ENCODE results near the gene UNC119B. TPM values are rescaled to one million over a fixed set of nuclear protein-coding genes. Genes with fewer than 3 reads are reported as not detected.

UNC119B gene
- total and polyA plus RNA-seq, 5 donors: 7.0 to 17.8 (median 16.2) TPM

DNA sequence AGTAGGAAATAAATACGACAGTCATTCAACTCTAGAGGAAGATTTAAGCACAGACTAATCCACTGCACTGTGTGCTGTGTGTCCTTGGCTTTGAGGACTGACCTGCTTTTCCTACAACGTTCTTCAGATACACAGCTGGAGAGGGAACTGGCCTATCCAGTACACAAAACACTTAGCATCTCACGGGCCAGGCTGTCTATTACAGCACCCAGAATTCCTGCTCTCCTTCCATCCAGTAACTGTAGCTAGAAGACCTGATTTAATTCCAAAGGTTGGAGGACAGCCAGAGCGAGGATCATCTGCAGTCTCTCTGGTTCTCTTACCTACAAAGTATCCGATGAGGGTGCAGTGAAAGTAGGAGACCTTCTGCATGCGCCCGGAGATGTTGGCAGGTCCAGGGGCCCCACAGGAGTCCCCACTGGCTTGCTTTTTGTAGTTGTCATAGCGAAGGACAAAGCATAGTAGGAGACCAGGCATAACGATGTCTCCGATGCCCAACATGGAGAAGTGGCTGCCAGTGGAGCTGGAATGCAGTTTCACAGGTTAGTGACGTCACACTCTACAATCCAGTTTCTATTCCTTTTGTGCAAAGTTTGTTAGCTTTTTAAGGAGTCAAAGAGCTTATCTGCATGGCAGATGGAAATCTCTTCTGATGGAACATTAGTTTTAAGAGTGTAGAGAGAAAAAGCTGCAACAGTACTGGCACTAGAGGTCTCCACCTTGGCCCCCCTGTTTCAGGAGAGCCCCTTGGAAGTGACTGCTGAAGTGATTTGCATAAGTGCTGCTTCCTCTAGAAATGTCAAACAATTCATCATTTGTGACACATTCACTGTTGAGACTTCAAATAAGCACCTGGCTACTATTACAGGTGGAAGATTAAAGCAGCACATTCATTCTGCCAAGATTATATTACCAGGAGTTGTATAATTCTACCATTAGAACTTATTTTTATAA, 57.1 kb downstream of the UNC119B start:
- Histone ChIP-seq H3K9me3 (ENCODE audit: control insufficient read depth, low read length) (no peaks in the 10 kb centered on the region), H3K4me1 (ENCODE audit: control insufficient read depth, insufficient read depth, low read length) (no peaks in the 10 kb centered on the region), H3K4me3 (ENCODE audit: low read length) (no peak overlapping the region), H3K27me3 (ENCODE audit: control insufficient read depth, insufficient read depth) (no peaks in the 10 kb centered on the region), H3K27ac (ENCODE audit: low read length) (no peak overlapping the region)
- DNase-seq: no peak
- no peak for ATAC-seq
- intact Hi-C loops (cut with DNase I): no loop called here
- WGBS: 91% methylated on average over 11 of the region's 11 CpGs

DNA sequence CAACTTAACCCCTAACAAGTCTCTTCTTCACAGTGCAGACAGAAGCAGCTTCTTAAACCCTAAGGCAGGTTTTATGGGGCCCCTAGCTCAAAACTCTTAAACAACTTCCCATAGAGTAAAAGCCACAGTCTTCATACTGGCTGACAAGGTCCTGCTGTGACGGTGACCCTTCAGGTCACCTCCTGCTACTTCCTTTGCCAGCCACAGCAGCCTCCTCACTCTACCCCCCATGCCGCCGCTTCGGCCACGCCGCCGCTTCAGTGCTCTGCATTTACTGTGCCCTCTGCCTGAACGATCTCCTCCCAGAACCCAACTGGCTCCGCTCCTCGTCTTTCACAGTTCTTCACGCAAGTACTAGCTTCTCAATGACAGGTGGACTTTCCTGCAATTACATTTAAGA, 60.8 kb downstream of the UNC119B start:
- peaks cover 5% of the 10 kb centered on the region for H3K4me1 ChIP-seq (ENCODE audit: control insufficient read depth, insufficient read depth, low read length)
- no peak overlapping the region for H3K27ac ChIP-seq (ENCODE audit: low read length)
- DNase-seq (no peak), ATAC-seq (no peak)
- intact Hi-C loops (cut with DNase I): no loop called here
- H3K27me3 ChIP-seq (ENCODE audit: control insufficient read depth, insufficient read depth): no peaks in the 10 kb centered on the region
- H3K9me3 ChIP-seq (ENCODE audit: control insufficient read depth, low read length): no peaks in the 10 kb centered on the region
- 88% methylated on average over 11 of the region's 11 CpGs for WGBS
- H3K4me3 ChIP-seq (ENCODE audit: low read length): no peak overlapping the region

Other genes starting within 250 kb of the UNC119B start
- gene SRSF9, start 240.7 kb upstream of the UNC119B start, total RNA-seq: 10 to 100 TPM; 43.5 to 59.5 (median 47.9) TPM
- 40.3 TPM for gene SRSF9, start 240.7 kb upstream of the UNC119B start, polyA plus RNA-seq
- gene DYNLL1, start 214.3 kb upstream of the UNC119B start, total RNA-seq: 100 to 1,000 TPM; 164 to 299 (median 224) TPM
- gene DYNLL1, start 214.3 kb upstream of the UNC119B start, polyA plus RNA-seq: 350 TPM
- 10 to 100 TPM; 26.2 to 30.6 (median 27.6) TPM for gene COQ5, start 181.3 kb upstream of the UNC119B start, total RNA-seq
- 40.5 TPM for gene COQ5, start 181.3 kb upstream of the UNC119B start, polyA plus RNA-seq
- gene RNF10, start 176.1 kb upstream of the UNC119B start, total RNA-seq: 100 to 1,000 TPM; 235 to 259 (median 237) TPM
- 281 TPM for gene RNF10, start 176.1 kb upstream of the UNC119B start, polyA plus RNA-seq
- gene POP5, start 129.1 kb upstream of the UNC119B start, total RNA-seq: 10 to 100 TPM; 31.4 to 48.4 (median 41.5) TPM
- 54.1 TPM for gene POP5, start 129.1 kb upstream of the UNC119B start, polyA plus RNA-seq
- 1 to 10 TPM in 3 of 4 donors, under 1 TPM in 1; 0.89 to 4.0 (median 2.0) TPM for gene CABP1, start 69.8 kb upstream of the UNC119B start, total RNA-seq
- gene CABP1, start 69.8 kb upstream of the UNC119B start, polyA plus RNA-seq: 3.0 TPM
- 100 to 1,000 TPM; 157 to 257 (median 193) TPM for gene MLEC, start 23.3 kb upstream of the UNC119B start, total RNA-seq
- 93.6 TPM for gene MLEC, start 23.3 kb upstream of the UNC119B start, polyA plus RNA-seq
- 10 to 100 TPM; 34.2 to 51.3 (median 42.5) TPM for gene ACADS, start 15.4 kb downstream of the UNC119B start, total RNA-seq
- gene ACADS, start 15.4 kb downstream of the UNC119B start, polyA plus RNA-seq: 68.0 TPM
- 10 to 100 TPM; 30.9 to 32.4 (median 31.7) TPM for gene SPPL3, start 193.9 kb downstream of the UNC119B start, total RNA-seq
- gene SPPL3, start 193.9 kb downstream of the UNC119B start, polyA plus RNA-seq: 10.9 TPM

Data from right cardiac atrium (tissue), 5 donors.